Suppressor macrophage treated with lipopolysaccharide for 1 hour (primary cell): ENCODE results near the gene PDPN.
A peak's percentile ranks its signal among the peaks of the same experiment; 100 is the strongest.

Experiments
- DNase-seq, 3 donors: peaks; one replicate each; pipeline ENCODE4 v3.0.0-alpha.2; 2020 to 2022

Gene PDPN

DNA sequence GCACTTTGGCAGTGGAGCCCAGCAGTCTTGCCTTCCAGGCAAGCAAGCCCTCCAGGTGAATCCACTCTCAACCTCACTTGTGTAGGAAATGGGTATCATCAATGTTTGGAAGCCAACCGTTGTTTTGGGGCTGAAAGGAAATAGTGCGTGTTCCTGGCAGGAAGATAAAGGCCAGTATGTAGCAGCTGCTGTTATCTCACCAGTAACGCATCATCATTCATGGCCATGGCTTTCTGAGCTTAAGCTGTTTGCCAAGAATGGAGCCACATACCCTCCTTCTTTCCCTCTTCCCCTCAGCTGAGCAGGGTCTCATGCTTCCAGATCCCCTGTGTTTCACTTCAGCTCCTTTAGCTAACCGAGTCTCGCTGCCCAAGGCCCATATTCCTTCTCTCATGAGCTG lies 2.2 kb upstream of the PDPN start:
- DNase-seq, result no peak

DNA sequence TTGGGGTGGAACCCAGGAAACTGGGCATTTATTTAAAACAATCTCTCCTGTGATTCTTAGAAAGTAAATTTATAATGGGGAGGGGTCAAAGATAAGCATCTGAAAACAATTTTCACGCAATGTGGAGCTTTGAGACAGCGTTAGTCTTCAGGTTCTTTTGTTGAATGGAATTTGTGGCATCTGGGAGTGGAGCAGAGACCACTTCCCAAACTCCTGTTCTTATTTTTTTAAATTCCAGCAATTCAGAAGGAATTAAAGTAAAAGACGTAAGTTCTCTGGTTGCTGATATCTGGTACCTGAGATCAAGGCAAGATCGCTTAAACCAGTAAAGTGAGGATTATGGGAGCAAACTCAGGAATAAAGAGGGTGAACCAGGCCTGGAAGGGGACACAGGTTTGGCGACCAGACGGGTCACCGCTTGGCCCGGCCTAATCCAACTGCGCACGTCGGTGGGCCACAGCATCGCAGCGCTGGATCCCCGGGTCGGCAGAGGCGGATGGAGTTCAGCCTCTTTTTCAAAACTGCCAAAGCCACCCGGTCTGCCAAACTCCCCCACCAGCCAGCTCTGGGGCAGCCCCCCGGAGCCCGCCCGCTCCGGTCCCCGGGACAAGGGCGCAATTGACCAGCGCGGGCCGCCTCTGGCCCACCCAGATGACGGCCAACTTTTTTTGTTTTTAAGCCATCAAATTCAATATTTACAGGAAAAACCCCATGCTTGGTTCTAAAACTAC lies 754 bp upstream of the PDPN start:
- no peak for DNase-seq

DNA sequence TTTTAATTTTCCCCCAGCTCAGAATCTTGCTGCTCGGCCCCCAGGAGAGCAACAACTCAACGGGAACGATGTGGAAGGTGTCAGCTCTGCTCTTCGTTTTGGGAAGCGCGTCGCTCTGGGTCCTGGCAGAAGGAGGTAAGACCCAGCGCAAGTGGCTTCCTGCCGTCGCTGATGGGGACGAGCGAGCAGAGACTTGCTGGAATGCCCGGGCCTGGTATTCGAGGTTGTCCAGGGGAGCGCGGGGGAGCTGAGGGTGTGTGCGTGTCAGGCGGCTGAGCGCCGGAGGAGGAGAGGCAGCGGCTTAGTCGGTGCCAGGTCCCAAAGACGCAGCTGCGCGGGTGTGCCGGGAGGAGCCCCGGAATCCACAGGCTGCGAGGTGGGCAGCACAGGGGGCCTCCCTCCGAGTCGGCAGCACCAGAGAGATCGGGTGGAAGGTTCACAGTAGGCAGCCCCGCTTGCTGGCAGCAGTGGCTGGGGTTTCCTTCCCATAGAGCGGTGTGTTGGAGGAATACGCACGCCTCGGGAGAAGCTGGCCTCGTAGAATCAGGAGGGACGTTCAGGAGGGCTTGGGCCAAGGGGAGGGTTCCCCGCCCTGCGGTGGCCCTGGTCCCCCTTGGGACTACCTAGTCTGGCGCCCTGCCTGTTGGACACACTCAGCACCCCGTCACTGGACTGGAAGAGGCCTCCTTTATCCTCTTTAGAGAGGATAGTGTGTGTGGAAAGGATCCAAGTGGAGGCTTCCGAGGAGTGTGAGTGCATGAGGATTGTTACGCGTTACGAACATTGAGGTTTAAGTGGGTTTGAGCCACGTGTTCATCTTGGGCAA lies 547 bp downstream of the PDPN start:
- peak in 2 of 3 donors; percentile 27 to 50 for DNase-seq

DNA sequence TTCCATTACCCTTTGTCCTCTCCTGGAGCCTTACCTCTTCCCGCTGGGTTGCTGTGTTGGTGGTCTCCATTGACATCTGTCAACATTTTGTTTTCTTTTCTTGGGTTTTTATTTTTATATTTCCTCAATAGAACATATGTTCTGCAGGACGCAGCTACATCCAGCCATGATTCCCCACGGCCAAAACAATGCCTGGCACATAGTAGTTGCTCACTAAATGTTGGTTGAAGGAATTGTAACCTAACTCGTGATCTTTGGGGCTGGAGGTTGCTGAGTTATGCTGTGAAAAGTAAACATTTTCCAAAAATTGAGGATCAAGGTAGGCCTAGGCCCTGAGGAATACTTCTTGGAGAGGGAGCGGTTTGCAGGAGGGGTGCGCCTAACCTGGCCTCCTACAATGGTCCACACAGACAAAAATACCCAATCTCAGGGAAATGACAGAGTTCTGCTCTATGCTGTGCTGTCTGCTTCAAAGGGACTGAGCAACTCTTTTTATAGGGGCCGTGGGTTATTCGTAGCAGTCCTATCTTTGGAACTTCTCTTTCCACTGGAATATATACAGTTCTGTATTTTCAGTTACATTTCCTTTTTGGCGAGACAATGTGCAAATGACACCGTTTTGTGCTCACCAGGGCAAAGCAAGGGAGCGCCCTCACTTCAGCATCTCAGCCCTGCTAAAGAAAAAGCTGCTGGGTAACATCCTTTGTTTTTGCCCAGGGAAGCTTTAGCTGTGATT lies 1.4 kb downstream of the PDPN start:
- peak in 2 of 3 donors; percentile 15 to 32 for DNase-seq

DNA sequence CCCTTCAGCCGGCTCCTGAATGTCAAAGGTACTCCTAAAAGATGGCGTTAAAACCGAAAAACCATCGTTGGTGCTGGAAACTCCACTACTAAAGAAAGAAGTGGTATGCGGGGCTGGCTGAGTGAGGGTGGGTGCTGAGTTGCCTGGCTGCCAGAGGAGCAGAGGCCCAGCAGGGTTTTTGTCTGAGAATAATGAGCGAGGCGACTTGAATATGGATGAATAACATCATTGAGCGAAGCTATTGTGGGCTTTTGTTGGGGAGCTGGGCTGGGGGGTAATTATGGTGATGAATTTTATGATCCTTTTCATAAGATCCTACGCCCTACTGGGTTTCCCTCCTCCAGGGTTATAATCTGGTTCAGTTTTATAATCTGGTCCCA lies 2.0 kb downstream of the PDPN start:
- DNase-seq, result no peak

DNA sequence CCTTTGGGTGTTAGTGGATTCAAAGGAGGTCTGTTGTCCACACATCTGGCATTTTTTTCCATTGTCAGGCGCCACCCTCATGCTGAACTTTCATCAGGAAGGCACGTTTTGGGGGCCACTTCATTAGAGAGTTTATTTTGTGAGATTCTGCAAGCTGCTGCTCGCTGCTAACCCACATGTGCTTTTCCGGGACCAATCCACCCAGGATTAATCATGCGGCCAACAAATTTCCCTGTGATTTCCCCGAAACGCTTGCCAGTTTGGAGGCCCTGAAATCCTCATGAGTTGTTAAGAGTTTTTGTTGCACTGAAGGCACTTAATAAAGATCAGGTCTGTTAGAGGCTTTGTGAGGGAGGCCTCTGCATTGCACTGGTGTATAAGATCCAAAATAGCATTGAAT lies 2.4 kb downstream of the PDPN start:
- DNase-seq, result peak in 1 of 3 donors; percentile 20

DNA sequence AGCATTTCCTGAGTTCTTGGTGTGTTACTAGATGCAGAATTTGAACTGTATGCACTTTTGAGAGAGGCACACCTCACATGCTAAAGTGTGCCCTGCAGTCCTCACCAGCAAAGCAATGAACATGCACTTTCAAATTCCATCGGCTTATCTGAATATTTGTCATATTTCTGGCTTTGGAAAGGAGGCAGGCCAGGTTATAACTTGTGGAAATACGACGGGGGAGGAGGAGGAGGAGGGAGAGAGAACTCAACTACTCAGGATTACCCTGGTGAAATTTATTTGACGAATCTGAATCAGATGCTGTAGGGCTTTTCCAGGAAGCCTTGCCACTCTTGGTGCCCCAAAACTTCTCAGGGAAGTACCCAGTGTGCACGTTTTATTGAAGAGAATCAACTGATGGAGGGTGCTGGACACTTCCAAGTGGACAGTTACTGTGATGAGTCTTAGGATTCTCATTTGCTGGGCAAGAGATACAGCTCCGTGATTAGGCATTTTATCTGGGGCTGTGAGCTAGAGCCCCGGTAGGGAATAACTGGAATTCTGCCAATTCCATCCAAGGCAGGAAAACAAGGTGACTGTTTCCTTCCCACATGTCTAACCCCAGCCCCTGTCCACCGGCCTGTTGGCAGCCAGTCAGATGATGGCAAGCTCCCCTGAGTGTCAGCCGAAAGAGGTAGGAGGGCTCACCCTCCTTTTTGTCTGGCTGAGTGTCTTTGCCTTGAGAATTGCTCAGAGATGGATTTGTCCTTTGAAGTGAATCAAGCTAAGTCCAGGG lies 3.8 kb downstream of the PDPN start:
- DNase-seq, result peak in 1 of 3 donors; percentile 19

DNA sequence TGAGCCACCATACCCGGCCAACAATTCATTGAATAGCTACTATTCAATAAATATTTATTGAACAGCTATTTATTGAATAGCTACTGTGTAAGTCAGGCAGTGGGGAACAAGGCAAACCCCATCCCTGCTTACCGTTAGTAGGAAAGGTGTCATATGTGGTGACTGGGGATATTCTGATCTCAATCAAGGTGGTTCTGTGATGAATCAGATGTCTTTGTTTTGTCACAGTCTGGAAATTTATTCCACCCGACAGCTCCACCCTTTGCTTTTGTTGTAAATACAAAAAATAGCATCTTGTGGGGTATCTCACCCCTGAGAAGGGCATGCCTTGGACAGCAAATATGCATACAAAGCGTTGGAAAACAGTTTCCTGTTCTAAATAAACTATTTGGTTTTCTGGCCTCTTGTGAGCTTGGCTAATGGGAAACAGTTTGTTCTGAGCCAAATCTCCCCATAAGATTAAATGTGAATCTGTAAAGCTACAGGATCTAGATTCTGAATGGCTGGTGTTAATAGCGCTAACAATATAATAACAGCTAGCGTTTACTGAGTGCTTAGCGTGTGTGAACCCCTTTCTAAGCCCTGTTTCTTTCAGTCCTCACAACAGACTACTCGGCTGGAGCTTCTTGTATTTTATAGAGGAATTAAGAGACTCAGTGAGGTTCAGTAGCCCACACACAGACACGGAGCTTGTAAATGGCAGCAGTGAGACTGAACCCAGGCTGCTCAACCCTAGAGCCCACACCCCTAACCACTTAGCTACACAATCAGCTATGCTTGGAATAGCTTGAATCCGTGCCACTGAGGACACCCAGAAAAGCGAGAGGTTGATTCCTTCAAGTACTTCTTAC lies 5.5 kb downstream of the PDPN start:
- DNase-seq, result peak in 1 of 3 donors; percentile 16

DNA sequence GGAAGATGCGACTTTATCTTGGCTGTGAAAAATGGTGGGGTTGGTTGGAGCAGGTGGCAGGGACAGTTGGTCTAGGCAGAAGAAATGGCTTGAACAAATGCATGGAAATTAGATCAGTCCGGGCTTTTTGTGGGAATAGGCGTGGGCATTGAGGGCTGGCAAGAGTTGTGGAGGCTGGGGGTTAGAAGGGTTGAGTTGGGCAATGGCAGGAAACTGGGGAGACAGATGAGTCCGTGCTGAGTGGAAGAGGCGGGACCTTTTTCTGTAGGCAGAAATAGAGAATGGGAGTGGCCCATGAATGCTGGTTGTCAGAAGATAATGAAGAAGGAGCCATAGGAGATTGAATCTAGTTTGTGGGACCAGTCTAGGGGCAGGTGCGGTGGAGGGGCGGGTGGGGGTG lies 6.9 kb downstream of the PDPN start:
- peak; percentile 82 to 86 (median 84) for DNase-seq

DNA sequence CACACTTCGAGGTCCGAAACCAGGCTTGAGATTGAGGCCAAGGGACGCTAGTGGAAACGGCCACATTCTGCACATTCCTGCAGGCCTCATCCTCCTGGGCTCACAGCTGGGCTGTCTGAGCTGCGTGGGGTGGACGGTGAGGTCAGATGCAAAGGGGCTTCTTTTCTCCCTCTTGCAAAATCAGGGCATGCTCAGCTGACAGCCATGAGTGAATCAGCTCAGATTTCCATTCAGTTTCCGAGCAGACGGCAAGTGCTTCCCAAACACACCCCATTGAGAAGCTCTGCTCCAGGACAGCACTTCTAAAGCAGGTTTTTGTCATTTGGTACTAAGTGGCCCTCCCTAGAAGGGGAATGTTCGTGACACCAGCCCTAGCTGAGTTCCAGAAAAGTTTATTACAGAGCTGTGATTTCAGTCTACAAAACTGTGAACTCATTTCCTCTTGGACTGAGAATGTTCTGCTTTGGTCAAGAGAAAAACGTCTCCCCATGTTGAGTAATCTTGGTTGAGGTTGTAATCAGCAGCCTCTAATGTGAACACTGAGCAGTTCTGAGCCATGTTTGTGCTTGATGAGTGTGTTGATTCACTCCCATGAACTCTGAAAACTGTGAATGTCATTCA lies 10.0 kb downstream of the PDPN start:
- peak; percentile 91 to 97 (median 95) for DNase-seq

DNA sequence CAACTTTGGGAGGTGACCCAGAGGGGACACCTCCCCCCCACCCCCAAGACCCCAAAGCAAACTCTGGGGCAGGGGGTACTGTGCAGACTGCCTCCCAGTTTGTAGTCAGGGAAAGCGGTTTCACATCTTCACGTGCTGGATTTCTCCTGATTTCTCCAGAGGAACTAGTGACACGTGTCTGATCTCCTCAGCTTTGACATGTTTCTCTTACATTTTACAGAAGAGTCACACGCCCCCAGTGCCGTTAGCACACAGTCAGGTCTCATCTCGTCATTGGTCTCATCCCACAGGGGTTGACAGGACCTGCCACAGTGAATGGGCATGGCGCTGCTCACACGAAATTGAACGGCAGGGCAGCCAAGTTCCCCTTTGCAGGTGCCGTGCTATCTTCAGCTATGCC lies 11.8 kb downstream of the PDPN start:
- DNase-seq, result peak; percentile 38 to 44 (median 41)

DNA sequence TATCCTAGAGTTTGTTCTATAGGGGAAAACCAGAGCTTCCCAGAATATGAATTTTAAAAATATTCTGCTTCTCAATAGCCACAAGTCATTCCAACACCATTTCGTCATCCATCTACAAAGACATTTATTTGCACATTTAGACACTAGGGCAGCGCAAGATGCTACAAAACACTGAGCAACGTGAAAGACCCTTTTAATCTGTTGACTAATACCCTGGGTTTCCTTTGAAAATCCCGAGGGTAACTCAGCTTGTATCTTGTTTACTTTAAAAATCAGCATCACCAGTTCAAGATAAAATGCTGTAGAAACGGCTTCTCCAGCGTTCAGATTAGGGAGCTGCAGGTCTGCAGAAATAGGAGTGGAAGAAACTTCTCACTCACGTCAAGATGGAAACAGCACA lies 13.5 kb downstream of the PDPN start:
- DNase-seq, result no peak

DNA sequence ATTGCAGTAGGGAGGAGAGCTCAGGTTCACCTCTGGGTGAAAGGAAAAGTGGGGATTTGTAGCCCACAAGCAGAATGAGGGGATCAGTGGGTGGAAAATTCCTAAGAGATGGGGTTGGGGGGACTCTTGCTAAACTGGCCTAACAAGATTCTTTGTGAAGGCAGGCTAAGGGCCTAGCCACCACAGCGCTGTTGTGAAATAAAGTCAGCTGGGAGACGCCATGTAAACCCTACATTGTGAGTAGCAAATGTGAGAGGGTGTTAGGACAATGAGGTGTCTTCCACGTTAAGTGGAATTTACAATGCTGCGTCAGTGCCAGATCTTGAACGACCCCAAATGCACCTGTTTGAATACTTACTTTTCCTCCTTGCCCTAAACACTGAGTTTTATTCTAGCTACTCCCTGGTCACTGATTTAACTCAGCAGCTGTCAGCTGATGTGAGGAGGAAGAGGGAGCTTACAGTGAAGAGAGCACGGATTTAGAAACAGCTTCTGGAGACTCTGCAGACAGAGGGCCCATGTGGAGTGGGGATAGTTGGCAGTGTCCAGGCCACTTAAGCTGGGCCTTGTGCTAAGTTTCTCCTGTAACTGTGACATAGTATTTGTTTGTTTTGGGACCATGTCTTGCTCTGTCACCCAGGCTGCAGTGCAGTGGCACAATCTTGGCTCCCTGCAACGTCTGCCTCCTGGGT lies 17.3 kb downstream of the PDPN start:
- DNase-seq, result no peak

DNA sequence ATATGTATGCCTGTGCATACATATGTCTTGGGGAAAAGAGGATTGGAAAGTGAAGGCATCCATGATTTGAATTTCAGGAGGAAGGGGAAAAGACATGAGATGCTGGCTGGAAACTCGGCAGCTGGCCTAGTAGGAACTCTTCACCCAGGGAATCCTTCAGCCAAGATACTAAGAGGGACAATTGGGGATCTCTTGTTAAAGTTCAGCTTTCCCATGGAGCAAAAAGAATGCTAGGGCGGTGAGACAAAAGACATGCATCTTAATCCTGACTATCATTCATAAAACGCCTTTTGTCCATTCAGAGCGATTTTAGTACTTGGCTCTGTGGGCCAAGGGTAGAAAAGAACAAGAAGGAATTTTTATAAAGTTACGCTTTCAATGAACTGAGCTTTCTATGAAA lies 20.5 kb downstream of the PDPN start:
- DNase-seq, result no peak

DNA sequence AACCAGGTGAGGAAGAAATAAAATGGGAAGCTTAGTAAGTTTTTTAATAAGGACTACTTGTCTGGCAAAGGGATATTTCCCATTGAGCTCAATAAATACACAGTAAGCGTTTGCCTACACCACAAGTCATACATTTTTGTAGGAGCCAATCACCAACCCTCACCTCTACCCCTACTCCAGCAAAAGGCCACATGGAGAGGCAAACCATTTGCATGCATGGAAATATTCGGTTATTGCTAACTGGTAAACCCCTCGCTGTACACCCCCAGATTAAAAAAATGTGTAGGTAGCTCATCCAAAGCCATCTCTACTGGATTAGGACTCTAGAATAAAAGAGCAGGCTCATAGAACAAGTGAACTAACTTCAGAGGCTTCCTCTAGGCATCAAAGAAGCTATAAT lies 21.1 kb downstream of the PDPN start:
- peak in 2 of 3 donors; percentile 22 to 53 for DNase-seq

DNA sequence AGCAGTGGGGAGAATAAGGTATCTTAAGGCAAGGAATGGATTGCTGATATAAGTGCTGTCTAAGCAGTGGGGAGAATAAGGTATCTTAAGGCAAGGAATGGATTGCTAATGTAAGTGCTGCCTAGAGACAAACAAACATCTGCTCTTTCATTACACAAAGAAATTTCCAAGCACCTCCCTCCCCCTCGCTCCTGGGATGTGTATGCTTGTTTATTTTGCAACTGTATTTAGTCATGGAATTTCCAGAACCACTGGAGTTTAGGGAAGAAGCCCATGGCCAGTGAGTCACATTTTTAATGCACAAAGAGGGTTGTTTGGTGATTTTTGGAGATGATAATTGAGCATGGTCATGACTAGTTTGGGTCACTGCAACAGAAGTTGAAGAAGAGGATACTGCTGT lies 21.5 kb downstream of the PDPN start:
- peak; percentile 90 to 95 (median 94) for DNase-seq

DNA sequence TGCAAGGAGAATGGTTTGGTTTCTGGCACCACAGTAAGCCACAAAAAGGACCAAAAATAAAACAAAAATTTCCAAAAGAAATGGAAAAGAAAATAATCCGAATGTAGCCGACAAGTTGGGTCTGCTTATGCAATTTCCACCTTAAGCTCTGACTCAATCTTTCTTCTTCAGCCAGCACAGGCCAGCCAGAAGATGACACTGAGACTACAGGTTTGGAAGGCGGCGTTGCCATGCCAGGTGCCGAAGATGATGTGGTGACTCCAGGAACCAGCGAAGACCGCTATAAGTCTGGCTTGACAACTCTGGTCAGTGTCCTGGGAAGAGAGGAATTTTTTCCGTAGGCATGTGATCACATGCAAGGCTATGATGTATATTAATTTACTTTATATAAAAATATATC lies 23.4 kb downstream of the PDPN start:
- DNase-seq, result no peak

DNA sequence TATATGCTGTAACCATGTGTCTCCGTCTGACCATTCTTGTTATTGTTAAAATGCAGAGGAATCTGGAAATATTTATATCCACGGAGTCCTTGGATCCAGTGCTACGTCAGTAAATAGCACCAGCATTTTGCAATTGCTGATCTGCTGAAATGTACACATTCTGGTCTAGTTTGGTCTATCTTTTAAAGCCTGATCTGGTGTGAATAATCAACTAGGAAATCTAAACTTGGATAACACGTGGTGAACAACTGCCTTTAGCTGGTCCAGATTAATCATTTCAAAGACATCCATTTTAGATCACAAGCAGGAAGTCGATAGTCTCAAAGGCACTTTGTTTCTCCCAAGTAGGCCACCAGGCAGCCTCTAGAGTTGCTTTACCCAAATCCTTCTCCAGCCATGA lies 32.6 kb downstream of the PDPN start:
- DNase-seq, result no peak

DNA sequence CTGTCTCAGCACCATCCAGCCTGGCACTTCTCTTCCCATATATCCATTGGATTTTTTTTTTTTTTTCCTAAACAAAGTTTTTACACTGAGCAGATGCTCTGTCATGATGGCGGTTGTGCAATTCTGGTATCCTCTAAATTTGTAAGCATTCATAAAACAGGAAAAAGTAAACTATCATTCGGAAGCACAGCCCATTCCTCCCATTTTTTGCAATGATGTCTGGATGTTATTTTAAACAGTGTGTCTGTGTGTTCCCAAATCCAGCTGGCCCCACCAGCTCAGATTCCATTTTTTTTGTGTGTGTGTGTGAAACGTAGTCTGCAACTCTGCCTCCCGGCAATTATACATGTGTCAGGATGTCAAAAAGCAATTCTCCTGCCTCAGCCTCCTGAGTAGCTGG lies 33.5 kb downstream of the PDPN start:
- no peak for DNase-seq

DNA sequence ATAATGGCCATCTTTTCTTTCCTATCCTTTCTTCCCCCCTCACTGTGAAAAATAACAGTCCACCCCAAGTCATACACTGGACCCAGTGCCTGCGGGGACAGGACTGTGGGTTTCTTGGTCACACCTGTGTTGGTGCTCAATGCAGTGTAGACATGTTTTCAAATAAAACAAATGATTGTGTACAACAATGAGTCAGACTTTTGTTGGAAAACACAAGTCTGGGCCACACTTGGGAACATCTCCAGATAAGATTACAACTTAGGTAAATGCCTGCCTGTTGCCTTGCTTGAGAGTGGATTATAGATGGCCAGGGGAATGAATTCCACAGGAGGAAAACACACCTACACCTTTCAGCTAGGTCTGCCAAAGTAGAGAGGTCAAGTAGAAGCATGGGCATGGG lies 34.1 kb downstream of the PDPN start:
- DNase-seq, result no peak

DNA sequence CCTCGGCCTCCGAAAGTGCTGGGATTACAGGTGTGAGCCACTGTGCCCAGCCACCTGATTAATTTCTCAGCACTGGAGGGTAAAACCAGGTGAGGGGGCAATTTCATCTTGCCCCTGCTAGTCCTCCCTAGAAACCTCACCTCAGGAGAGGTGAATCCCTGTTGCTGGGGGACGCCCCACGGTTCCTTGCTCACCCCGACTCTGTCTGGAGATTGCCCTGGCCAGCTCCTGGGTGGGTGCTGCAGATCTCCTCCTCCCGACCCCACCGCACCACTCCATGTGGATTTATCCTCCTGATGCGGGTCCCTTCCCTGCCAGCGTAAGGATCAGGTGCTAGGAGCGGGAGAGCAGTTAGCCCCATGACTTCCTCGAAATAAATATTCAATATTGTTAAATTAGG lies 34.9 kb downstream of the PDPN start:
- DNase-seq, result no peak
